Measurements from ENCODE around the gene STK17B.

DNA sequence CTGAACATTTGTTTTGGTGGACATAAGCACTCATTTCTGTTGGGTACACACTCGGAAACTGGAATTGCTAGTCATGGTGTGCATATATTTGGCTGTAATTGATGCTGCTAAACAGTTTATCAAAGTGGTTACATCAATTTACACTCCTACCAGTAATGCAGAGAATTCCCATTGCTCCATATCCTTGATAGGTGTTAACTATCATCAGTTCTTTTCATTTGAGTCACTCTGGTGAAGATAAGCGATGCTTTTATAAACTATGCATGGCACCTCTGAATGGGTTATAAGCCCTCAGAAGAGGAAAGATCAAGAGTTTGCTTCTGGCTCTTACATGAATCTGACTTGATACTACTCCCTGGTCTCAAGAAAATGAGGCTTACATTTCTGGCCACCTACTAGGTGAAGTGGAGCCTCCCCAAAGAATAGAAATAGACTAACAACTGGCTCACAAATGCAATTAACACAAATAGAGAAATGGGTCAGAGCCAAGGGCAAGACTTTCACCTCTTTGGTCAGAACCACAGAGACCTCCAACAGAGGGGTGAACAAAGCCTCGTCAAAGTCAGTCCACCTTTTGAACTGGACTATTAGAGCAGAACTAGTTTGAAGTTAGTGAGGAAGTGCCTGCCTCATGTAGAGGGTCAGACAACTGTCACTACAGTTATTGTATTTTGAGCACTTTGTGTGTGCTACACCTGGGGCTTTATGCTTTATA, 15.0 kb upstream of the STK17B start:
- TF ChIP-seq FOSL1 (IDR thresholded peaks at IDR 0.05; ENCODE audit: low read depth) (no peak), EZH2phosphoT487 (IDR thresholded peaks at IDR 0.05; ENCODE audit: borderline replicate concordance) (no peak), POLR2A (IDR thresholded peaks at IDR 0.05; ENCODE audit: borderline replicate concordance, extremely low read depth, insufficient read depth, insufficient read length) (no peak), SIN3A (IDR thresholded peaks at IDR 0.05; ENCODE audit: low read depth) (no peak)
- TF ChIP-seq, protein P1, sequence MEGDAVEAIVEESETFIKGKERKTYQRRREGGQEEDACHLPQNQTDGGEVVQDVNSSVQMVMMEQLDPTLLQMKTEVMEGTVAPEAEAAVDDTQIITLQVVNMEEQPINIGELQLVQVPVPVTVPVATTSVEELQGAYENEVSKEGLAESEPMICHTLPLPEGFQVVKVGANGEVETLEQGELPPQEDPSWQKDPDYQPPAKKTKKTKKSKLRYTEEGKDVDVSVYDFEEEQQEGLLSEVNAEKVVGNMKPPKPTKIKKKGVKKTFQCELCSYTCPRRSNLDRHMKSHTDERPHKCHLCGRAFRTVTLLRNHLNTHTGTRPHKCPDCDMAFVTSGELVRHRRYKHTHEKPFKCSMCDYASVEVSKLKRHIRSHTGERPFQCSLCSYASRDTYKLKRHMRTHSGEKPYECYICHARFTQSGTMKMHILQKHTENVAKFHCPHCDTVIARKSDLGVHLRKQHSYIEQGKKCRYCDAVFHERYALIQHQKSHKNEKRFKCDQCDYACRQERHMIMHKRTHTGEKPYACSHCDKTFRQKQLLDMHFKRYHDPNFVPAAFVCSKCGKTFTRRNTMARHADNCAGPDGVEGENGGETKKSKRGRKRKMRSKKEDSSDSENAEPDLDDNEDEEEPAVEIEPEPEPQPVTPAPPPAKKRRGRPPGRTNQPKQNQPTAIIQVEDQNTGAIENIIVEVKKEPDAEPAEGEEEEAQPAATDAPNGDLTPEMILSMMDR (IDR thresholded peaks at IDR 0.05 in 2 of 3, conservative IDR thresholded peaks at IDR 0.05 in 1 of 3; ENCODE audit: borderline replicate concordance in 1 of 3, insufficient read depth in 1 of 3, low read depth in 2 of 3, low read length in 2 of 3), result no peak
- TF ChIP-seq, protein P2, sequence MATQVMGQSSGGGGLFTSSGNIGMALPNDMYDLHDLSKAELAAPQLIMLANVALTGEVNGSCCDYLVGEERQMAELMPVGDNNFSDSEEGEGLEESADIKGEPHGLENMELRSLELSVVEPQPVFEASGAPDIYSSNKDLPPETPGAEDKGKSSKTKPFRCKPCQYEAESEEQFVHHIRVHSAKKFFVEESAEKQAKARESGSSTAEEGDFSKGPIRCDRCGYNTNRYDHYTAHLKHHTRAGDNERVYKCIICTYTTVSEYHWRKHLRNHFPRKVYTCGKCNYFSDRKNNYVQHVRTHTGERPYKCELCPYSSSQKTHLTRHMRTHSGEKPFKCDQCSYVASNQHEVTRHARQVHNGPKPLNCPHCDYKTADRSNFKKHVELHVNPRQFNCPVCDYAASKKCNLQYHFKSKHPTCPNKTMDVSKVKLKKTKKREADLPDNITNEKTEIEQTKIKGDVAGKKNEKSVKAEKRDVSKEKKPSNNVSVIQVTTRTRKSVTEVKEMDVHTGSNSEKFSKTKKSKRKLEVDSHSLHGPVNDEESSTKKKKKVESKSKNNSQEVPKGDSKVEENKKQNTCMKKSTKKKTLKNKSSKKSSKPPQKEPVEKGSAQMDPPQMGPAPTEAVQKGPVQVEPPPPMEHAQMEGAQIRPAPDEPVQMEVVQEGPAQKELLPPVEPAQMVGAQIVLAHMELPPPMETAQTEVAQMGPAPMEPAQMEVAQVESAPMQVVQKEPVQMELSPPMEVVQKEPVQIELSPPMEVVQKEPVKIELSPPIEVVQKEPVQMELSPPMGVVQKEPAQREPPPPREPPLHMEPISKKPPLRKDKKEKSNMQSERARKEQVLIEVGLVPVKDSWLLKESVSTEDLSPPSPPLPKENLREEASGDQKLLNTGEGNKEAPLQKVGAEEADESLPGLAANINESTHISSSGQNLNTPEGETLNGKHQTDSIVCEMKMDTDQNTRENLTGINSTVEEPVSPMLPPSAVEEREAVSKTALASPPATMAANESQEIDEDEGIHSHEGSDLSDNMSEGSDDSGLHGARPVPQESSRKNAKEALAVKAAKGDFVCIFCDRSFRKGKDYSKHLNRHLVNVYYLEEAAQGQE (IDR thresholded peaks at IDR 0.05; ENCODE audit: low read depth), result no peak

Data from HCT116 (cell line).